ENCODE measurements around the gene EPB41L3.

DNA sequence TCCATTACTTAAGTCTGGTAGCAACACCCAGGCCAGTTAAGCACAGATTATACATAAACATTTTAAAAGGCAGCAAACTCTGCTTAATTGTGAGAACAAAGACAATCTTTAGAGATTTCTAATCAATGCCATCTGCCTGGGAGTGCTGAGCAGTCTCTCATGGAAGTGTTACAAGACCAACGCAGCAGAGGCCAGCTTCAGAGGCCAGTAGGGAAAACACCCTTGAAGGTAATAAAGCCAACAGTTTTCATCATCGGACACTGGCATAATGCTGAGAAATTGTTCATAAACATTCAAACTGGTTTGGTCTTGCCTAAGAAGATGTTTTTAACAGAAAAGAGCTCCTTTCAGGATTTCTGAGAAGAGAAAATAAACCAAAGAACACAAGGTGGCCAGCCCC lies 35.0 kb downstream of the EPB41L3 start:
- no peak for TF ChIP-seq POLR2A (IDR thresholded peaks at IDR 0.05; ENCODE audit: low read depth)
- TF ChIP-seq POLR2AphosphoS5 (IDR thresholded peaks at IDR 0.05), result no peak
- TF ChIP-seq, protein P1, sequence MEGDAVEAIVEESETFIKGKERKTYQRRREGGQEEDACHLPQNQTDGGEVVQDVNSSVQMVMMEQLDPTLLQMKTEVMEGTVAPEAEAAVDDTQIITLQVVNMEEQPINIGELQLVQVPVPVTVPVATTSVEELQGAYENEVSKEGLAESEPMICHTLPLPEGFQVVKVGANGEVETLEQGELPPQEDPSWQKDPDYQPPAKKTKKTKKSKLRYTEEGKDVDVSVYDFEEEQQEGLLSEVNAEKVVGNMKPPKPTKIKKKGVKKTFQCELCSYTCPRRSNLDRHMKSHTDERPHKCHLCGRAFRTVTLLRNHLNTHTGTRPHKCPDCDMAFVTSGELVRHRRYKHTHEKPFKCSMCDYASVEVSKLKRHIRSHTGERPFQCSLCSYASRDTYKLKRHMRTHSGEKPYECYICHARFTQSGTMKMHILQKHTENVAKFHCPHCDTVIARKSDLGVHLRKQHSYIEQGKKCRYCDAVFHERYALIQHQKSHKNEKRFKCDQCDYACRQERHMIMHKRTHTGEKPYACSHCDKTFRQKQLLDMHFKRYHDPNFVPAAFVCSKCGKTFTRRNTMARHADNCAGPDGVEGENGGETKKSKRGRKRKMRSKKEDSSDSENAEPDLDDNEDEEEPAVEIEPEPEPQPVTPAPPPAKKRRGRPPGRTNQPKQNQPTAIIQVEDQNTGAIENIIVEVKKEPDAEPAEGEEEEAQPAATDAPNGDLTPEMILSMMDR (IDR thresholded peaks at IDR 0.05), result no peak
- no peak for TF ChIP-seq EP300 (IDR thresholded peaks at IDR 0.05)

Measured in esophagus muscularis mucosa (tissue), 4 donors.